OCI-LY3 (cell line): Measurements from ENCODE around the gene ZNF808.
"Not testable (repeated sequence)": the region's sequence is repeated elsewhere in the genome, so short reads cannot be mapped to it uniquely, and the experiment has no call there.

Source experiments
- H2AFZ ChIP-seq: fragments of 200-600, 300-600 bp; shearing (Covaris generic); 2 replicates; pipeline ENCODE4 v1.6.0; 2014; ENCODE audit warnings: antibody characterized with exemption, low read depth, low read length
- H3K27ac ChIP-seq: fragments of 200-600, 300-600 bp; sonication (generic); 2 replicates; pipeline ENCODE4 v1.5.1; 2014; ENCODE audit warnings: mild to moderate bottlenecking, low read length, moderate library complexity, mixed read lengths
- H3K27me3 ChIP-seq: fragments of 200-600, 300-600 bp; sonication (generic); 2 replicates; pipeline ENCODE4 v1.6.1; 2014; ENCODE audit warnings: low read depth, low read length, mixed read lengths
- H3K36me3 ChIP-seq: fragments of 200-600, 300-600 bp; sonication (generic); replicated peaks from 2 replicates; pipeline ENCODE3; 2014; ENCODE audit warnings: low read depth, low read length, mixed read lengths
- H3K4me1 ChIP-seq: fragments of 300-600, 200-600 bp; sonication (generic); 2 replicates; pipeline ENCODE4 v1.6.1; 2014; ENCODE audit warnings: low read length, mixed read lengths
- H3K4me2 ChIP-seq: fragments of 200-600, 300-600 bp; sonication (generic); 2 replicates; pipeline ENCODE4 v1.6.1; 2014; ENCODE audit warnings: low read length, mixed read lengths
- H3K4me3 ChIP-seq: fragments of 300-600, 200-600 bp; sonication (generic); 2 replicates; pipeline ENCODE4 v1.5.1; 2014; ENCODE audit warnings: antibody characterized with exemption, mild to moderate bottlenecking, low read length, moderate library complexity
- H3K79me2 ChIP-seq: fragments of 300-600, 200-600 bp; shearing (Covaris generic); 2 replicates; pipeline ENCODE4 v1.6.1; 2014; ENCODE audit warnings: mild to moderate bottlenecking, low read length, mixed read lengths
- H3K9ac ChIP-seq: fragments of 300-600, 200-600 bp; shearing (Covaris generic); 2 replicates; pipeline ENCODE4 v1.6.0; 2014; ENCODE audit warnings: mild to moderate bottlenecking, low read length, moderate library complexity
- H3K9me3 ChIP-seq: fragments of 200-600, 300-600 bp; shearing (Covaris generic); 2 replicates; pipeline ENCODE4 v1.6.1; 2014; ENCODE audit warnings: low read length, mixed read lengths; ENCODE audit not compliant: insufficient read depth
- H4K20me1 ChIP-seq: fragments of 200-600, 300-600 bp; sonication (generic); 2 replicates; pipeline ENCODE4 v1.6.1; 2016; ENCODE audit warnings: low read length, mixed read lengths; ENCODE audit not compliant: insufficient read depth
- CTCF ChIP-seq: fragments of 200-600, 300-600 bp; sonication (generic); IDR thresholded peaks from 2 replicates; pipeline ENCODE4 v1.5.1; 2014; ENCODE audit warnings: antibody characterized with exemption, low read length, low read depth
- EZH2phosphoT487 ChIP-seq: fragments of 200-600 bp; shearing (Covaris generic); IDR thresholded peaks from 2 replicates; pipeline ENCODE4 v1.6.1; 2018; ENCODE audit warnings: antibody characterized with exemption, mixed run types, low read depth

ZNF808 gene

GRCh38 chr19:52567921-52568320 is 40.5 kb downstream of the ZNF808 start:
- TF ChIP-seq CTCF (no peak), EZH2phosphoT487 (no peak)

GRCh38 chr19:52569638-52569999 is 42.2 kb downstream of the ZNF808 start:
- not testable (repeated sequence) for H3K27ac ChIP-seq, H4K20me1 ChIP-seq, H3K4me2 ChIP-seq, H3K27me3 ChIP-seq, H2AFZ ChIP-seq, H3K4me1 ChIP-seq, H3K9me3 ChIP-seq, H3K79me2 ChIP-seq, H3K9ac ChIP-seq, H3K36me3 ChIP-seq, H3K4me3 ChIP-seq

More at GRCh38 chr19:52567921-52568320, 40.5 kb downstream of the ZNF808 start:
- H4K20me1 ChIP-seq, result no peaks in the 10 kb centered on the region
- 0 out of 2 replicates have a peak, but pooled peaks cover 10% of the 10 kb centered on the region for H3K9me3 ChIP-seq
- H3K27me3 ChIP-seq, result no peaks in the 10 kb centered on the region
- H3K4me3 ChIP-seq, result no peak overlapping the region
- H2AFZ ChIP-seq, result no peak overlapping the region
- H3K27ac ChIP-seq, result no peak overlapping the region
- no peaks in the 10 kb centered on the region for H3K79me2 ChIP-seq
- no peak overlapping the region for H3K4me2 ChIP-seq
- peaks cover 10% of the 10 kb centered on the region for H3K36me3 ChIP-seq
- no peak overlapping the region for H3K9ac ChIP-seq
- H3K4me1 ChIP-seq, result no peaks in the 10 kb centered on the region

- no peaks in the 10 kb centered on the region for H3K27me3 ChIP-seq
- H2AFZ ChIP-seq, result no peak within 1 kb of the TSS
- H3K4me3 ChIP-seq, result no peak within 1 kb of the TSS
- no peak within 1 kb of the TSS for H3K4me2 ChIP-seq
- H3K9ac ChIP-seq, result no peak within 1 kb of the TSS
- 0 out of 2 replicates have a peak, but pooled peaks cover 9% of the 10 kb centered on the region for H3K9me3 ChIP-seq
- no peaks in the 10 kb centered on the region for H4K20me1 ChIP-seq
- TF ChIP-seq CTCF, result no peak
- no peak for TF ChIP-seq EZH2phosphoT487
- H3K36me3 ChIP-seq, result peaks cover 2% of the 10 kb centered on the region
- H3K4me1 ChIP-seq, result no peaks in the 10 kb centered on the region
- no peaks in the 10 kb centered on the region for H3K79me2 ChIP-seq
- no peak within 1 kb of the TSS for H3K27ac ChIP-seq
These were observed 42.8 kb downstream of the ZNF808 start, which contains the start of gene ZNF701 for GRCh38 chr19:52570000-52570861. Gene ZNF701 (plus strand): TSS chr19:52570287. CDS start chr19:52574148, 3,861 bp downstream.

GRCh38 chr19:52584736-52585440 is 57.4 kb downstream of the ZNF808 start:
- H3K9me3 ChIP-seq, result peaks cover 7% of the 10 kb centered on the region; the same call in 1 of the 2 replicates
- no peak overlapping the region for H2AFZ ChIP-seq
- H3K9ac ChIP-seq, result no peak overlapping the region
- H3K27ac ChIP-seq, result no peak overlapping the region
- H3K79me2 ChIP-seq, result no peaks in the 10 kb centered on the region
- H3K27me3 ChIP-seq, result no peaks in the 10 kb centered on the region
- no peaks in the 10 kb centered on the region for H3K4me1 ChIP-seq
- peaks cover 14% of the 10 kb centered on the region for H3K36me3 ChIP-seq
- no peak overlapping the region for H3K4me3 ChIP-seq
- H3K4me2 ChIP-seq, result no peak overlapping the region
- H4K20me1 ChIP-seq, result no peaks in the 10 kb centered on the region
- TF ChIP-seq CTCF (no peak), EZH2phosphoT487 (no peak)
